ENCODE data around the gene TOLLIP. TPM values are rescaled to one million over a fixed set of nuclear protein-coding genes. Genes with fewer than 3 reads are reported as not detected.
A peak's percentile ranks its signal among the peaks of the same experiment; 100 is the strongest.

The TOLLIP gene
- total and polyA plus RNA-seq, 9 of the 15 experiments (the other 6 are each of a cell fraction or from before 2014, with no cell fraction given), result 0.23 to 22.8 (median 7.1) TPM

- TF ChIP-seq ZNF395 (CRISPR knock-in tag; IDR thresholded peaks at IDR 0.05) (no peak), KLF16 (IDR thresholded peaks at IDR 0.05) (no peak)
These were observed 81.8 kb downstream of the TOLLIP start (continued) for GRCh38 chr11:1227551-1228100.

- peaks cover 0 to 77% of the 10 kb centered on the region in 2 experiments; a peak in 2 of 5 replicates for H3K4me1 ChIP-seq (replicated peaks in 1 of 2; ENCODE audit: control insufficient read depth in 2 of 2, insufficient read depth in 2 of 2, low read length in 2 of 2)
- WGBS (ENCODE audit: insufficient coverage, low coverage, missing lambda C conversion rate), result 2% methylated on average over 15 of the region's 23 CpGs
- H3K27ac ChIP-seq (ENCODE audit: extremely low read depth, low read depth, low read length), result no peak overlapping the region
- TF ChIP-seq HOXB6 (CRISPR knock-in tag; IDR thresholded peaks at IDR 0.05; ENCODE audit: borderline replicate concordance) (no peak), ARNT (IDR thresholded peaks at IDR 0.05) (no peak), NRF1 (conservative IDR thresholded peaks at IDR 0.05 in 1 of 2, IDR thresholded peaks at IDR 0.05 in 1 of 2) (0 out of 4 replicates have a peak, but pooled peaks of 1 of the 2 experiments have one; percentile 20), CTCF (IDR thresholded peaks at IDR 0.05 in 2 of 3, conservative IDR thresholded peaks at IDR 0.05 in 1 of 3; ENCODE audit: insufficient read depth in 2 of 3, low read depth in 1 of 3, low read length in 3 of 3) (peak in 2 of 3 experiments; percentile 11 to 43; a peak in 3 of 6 replicates), ZFP91 (CRISPR knock-in tag; IDR thresholded peaks at IDR 0.05) (no peak)
- TF ChIP-seq, protein P1, sequence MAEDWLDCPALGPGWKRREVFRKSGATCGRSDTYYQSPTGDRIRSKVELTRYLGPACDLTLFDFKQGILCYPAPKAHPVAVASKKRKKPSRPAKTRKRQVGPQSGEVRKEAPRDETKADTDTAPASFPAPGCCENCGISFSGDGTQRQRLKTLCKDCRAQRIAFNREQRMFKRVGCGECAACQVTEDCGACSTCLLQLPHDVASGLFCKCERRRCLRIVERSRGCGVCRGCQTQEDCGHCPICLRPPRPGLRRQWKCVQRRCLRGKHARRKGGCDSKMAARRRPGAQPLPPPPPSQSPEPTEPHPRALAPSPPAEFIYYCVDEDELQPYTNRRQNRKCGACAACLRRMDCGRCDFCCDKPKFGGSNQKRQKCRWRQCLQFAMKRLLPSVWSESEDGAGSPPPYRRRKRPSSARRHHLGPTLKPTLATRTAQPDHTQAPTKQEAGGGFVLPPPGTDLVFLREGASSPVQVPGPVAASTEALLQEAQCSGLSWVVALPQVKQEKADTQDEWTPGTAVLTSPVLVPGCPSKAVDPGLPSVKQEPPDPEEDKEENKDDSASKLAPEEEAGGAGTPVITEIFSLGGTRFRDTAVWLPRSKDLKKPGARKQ (CRISPR knock-in tag; IDR thresholded peaks at IDR 0.05), result no peak
- TF ChIP-seq, protein P2, sequence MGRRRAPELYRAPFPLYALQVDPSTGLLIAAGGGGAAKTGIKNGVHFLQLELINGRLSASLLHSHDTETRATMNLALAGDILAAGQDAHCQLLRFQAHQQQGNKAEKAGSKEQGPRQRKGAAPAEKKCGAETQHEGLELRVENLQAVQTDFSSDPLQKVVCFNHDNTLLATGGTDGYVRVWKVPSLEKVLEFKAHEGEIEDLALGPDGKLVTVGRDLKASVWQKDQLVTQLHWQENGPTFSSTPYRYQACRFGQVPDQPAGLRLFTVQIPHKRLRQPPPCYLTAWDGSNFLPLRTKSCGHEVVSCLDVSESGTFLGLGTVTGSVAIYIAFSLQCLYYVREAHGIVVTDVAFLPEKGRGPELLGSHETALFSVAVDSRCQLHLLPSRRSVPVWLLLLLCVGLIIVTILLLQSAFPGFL (CRISPR knock-in tag; IDR thresholded peaks at IDR 0.05), result no peak
- FAIRE-seq, result no peak
- H4K20me1 ChIP-seq (replicated peaks; ENCODE audit: control insufficient read depth, insufficient read depth, low read length), result 0 out of 2 replicates have a peak, but pooled peaks cover 6% of the 10 kb centered on the region
- POLR2A ChIA-PET, result interaction anchor here (0.6 kb wide), 1 partner anchor 1689 kb away, joined by 5 read pairs; no protein-coding TSS in a partner anchor
- CTCF ChIA-PET (ENCODE audit: low intra/inter-chr PET ratio), result no interaction called here
- peak; percentile 24 to 64 (median 60) for DNase-seq (ENCODE audit: extremely low read depth in 1 of 4, low spot score in 3 of 4)
- no peak overlapping the region for H2AFZ ChIP-seq (ENCODE audit: low read depth, low read length)
- no peak overlapping the region for H3K4me2 ChIP-seq (ENCODE audit: insufficient read depth, low read length)
- no peak overlapping the region for H3K9ac ChIP-seq (ENCODE audit: insufficient read depth in 1 of 2, low read depth in 2 of 2, low read length in 2 of 2)
- intact Hi-C loops (cut with micrococcal nuclease) (no loop called here), in situ Hi-C loops (cut with MboI) (no loop called here)
- no peak overlapping the region for H3K4me3 ChIP-seq
- BruUV-seq (replicated peaks), result no TSS peak
- no peaks in the 10 kb centered on the region for H3K79me2 ChIP-seq (ENCODE audit: control insufficient read depth, insufficient read depth, low read length)
- H3K9me1 ChIP-seq (ENCODE audit: control insufficient read depth, insufficient read depth, low read length), result peaks cover 2% of the 10 kb centered on the region
- H3K9me3 ChIP-seq (replicated peaks; ENCODE audit: control insufficient read depth, insufficient read depth, low read depth, low read length), result no peaks in the 10 kb centered on the region
- H3K27me3 ChIP-seq (ENCODE audit: control insufficient read depth in 2 of 2, insufficient read depth in 2 of 2, low read length in 2 of 2), result peaks cover 0 to 51% of the 10 kb centered on the region in 2 experiments; a peak in 2 of 5 replicates
- H3K36me3 ChIP-seq (ENCODE audit: control insufficient read depth, insufficient read depth, low read length), result no peaks in the 10 kb centered on the region
- peak; percentile 71 for ATAC-seq
These were observed 82.4 kb downstream of the TOLLIP start for GRCh38 chr11:1226986-1227550.

Data from K562 (cell line).